Right ventricle myocardium inferior (tissue), 1 donor: Measurements from ENCODE around the gene EIF4E1B. TPM values are rescaled to one million over a fixed set of nuclear protein-coding genes. Genes with fewer than 3 reads are reported as not detected.
A peak's percentile ranks its signal among the peaks of the same experiment; 100 is the strongest.

Experiments used
- ATAC-seq: fragments of 200-7000 bp; cut with Tn5 transposase; one replicate; pipeline ENCODE4 v1.9.1; 2020; ENCODE audit warnings: mild to moderate bottlenecking, moderate library complexity
- DNase-seq: peaks from one replicate; pipeline ENCODE4 v3.0.0; 2021; ENCODE audit errors: missing footprints
- intact Hi-C: fragments of 100-400 bp; cut with DNase I; formaldehyde crosslinking; loops from one replicate; pipeline ENCODE4 v1.11.0; 2022
- total RNA-seq: library from RNA; stranded (reverse); fragmentation: NEBNext Ultra II Directional; extraction: Animal tissue kit (Norgen Biotek cat#: 25700); gene quantifications from one replicate; pipeline ENCODE4 v1.2.1, GENCODE V29; 2021
- donor health status: DM: no; HTN: yes; CAD: no; lungs with severe emphysema.

EIF4E1B gene
- total RNA-seq, 1 donor from 2014 or later, result not detected

DNA sequence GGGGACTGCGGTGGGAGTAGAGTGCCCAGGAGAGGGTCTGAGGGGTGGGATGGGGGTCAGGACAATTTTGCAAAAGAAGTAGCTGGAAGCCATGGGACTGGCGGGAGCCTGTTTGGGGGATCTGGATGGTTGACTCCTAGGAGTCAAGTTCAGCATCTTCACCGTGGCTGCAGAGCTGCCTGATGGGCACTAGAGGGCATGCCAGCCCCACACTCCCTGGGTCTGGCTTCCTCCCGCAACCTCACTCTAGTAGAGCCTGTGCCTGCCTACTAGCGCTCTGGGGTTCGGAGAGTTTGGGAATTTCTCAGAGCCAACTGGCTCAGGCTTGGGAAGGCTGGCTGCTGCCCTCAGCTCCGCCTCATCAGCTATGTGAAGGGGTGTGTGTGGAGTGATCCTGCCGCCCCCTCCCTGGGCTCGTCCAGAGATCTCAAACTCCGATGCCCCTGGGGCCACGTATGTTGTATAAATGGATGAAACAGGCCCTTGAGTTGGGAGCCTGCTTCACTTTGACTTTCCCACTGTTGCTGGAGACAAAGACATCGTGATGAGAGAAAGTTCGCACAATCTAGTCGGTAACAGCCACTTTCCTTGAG lies 27.6 kb downstream of the EIF4E1B start:
- DNase-seq (no peak), ATAC-seq (peak; percentile 83)
- intact Hi-C loops, result loop anchor here (2.0 to 5.0 kb wide), 2 partner anchors 159 to 455 kb away; no protein-coding TSS in a partner anchor

- intact Hi-C loops, result loop anchor here (2.0 to 5.0 kb wide), 2 partner anchors 158 to 454 kb away; no protein-coding TSS in a partner anchor
- no peak for ATAC-seq
- no peak for DNase-seq
Observed at GRCh38 chr5:176658817-176659511, 28.5 kb downstream of the EIF4E1B start.

GRCh38 chr5:176659512-176659839 lies 29.0 kb downstream of the EIF4E1B start:
- no peak for ATAC-seq
- intact Hi-C loops, result loop anchor here (2.0 to 5.0 kb wide), 2 partner anchors 158 to 453 kb away; no protein-coding TSS in a partner anchor
- no peak for DNase-seq

DNA sequence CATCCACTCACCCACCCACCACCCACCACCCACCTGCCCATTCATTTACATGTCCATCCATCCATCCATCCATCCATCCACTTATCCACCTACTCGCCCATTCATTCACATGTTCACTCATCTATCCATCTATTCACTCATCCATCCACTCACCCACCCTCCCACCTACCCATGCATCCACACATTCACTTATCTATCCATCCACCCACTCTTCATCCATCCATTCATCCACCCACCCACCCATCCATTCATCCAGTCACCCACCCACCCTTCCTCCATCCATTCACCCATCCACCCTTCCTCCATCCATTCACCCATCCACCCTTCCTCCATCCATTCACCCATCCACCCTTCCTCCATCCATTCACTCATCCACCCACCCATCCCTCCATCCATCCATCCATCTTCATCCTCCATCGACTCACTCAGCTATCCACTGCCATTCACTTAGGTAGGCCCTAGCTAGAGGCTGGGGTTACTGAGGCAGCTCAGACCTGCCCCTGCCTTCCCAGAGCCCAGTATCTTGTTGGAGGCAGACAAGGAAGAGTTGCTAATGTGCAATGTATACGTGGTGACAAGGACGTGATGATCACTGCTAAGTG lies 29.5 kb downstream of the EIF4E1B start:
- DNase-seq, result no peak
- intact Hi-C loops, result loop anchor here (2.0 to 5.0 kb wide), 3 partner anchors 157 to 453 kb away; no protein-coding TSS in a partner anchor
- no peak for ATAC-seq

- no peak for ATAC-seq
Observed at GRCh38 chr5:176660530-176660859, 30.0 kb downstream of the EIF4E1B start.

GRCh38 chr5:176660860-176661641 lies 30.6 kb downstream of the EIF4E1B start:
- intact Hi-C loops, result loop anchor here (2.0 kb wide), 1 partner anchor 298 kb away; no protein-coding TSS in a partner anchor
- DNase-seq (peak; percentile 86), ATAC-seq (peak; percentile 78)

More at GRCh38 chr5:176660530-176660859, 30.0 kb downstream of the EIF4E1B start:
- intact Hi-C loops, result loop anchor here (2.0 kb wide), 1 partner anchor 298 kb away; no protein-coding TSS in a partner anchor
- DNase-seq, result no peak

- intact Hi-C loops, result loop anchor here (2.0 kb wide), 1 partner anchor 297 kb away; no protein-coding TSS in a partner anchor
- no peak for ATAC-seq
Observed at GRCh38 chr5:176661676-176662075, 31.2 kb downstream of the EIF4E1B start.

GRCh38 chr5:176662371-176663333 lies 32.2 kb downstream of the EIF4E1B start:
- intact Hi-C loops, result no loop called here
- DNase-seq, result no peak
- ATAC-seq, result no peak

More at GRCh38 chr5:176661676-176662075, 31.2 kb downstream of the EIF4E1B start:
- DNase-seq, result no peak

GRCh38 chr5:176663566-176663965 lies 33.1 kb downstream of the EIF4E1B start:
- ATAC-seq (no peak), DNase-seq (no peak)
- intact Hi-C loops, result no loop called here

GRCh38 chr5:176664479-176664878 lies 34.0 kb downstream of the EIF4E1B start:
- intact Hi-C loops, result no loop called here
- no peak for DNase-seq
- no peak for ATAC-seq

DNA sequence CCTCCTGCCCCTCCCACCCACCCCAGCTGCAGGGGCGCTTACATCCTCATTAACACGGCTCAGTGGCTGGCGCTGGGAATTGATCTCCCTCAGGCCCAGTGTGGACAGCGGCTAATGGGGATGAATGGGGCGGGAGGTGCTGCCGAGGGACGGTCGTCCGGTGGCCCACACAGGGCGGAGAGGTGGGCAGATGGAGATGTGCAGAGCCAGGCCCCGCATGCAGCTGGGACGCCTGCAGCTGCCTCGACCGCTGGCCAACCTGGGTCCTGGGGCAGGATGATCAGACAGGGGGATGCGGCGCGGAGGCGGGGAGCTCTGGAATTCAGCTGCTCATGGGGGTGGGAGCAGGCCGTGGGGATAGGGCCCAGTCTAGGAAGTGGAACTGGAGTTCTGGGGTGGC lies 34.4 kb downstream of the EIF4E1B start:
- intact Hi-C loops, result no loop called here
- no peak for ATAC-seq
- no peak for DNase-seq

DNA sequence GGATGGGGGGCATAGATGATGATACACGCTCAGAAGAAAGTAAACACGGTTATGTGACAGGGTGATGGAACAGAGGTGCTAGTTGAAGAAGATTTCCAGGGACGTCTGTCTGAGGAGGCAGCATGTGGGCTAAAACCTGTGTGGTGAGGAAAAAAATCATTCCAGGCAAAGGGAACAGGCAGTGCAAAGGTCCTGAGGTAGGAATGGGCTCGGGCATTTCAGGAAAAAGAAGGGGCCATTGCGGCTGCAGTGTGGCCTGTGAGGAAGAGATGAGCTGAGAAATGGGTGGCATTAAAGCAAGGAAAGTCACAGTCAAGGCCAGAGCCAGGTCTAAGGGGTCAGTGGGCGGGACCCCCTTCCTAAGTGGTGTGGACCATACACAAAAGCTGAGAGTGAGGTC lies 35.0 kb downstream of the EIF4E1B start:
- ATAC-seq, result no peak
- intact Hi-C loops, result no loop called here
- DNase-seq, result no peak

GRCh38 chr5:176667637-176668036 lies 37.2 kb downstream of the EIF4E1B start:
- DNase-seq (no peak), ATAC-seq (no peak)
- intact Hi-C loops, result no loop called here

GRCh38 chr5:176670449-176670848 lies 40.0 kb downstream of the EIF4E1B start:
- ATAC-seq (no peak), DNase-seq (no peak)
- intact Hi-C loops, result no loop called here

DNA sequence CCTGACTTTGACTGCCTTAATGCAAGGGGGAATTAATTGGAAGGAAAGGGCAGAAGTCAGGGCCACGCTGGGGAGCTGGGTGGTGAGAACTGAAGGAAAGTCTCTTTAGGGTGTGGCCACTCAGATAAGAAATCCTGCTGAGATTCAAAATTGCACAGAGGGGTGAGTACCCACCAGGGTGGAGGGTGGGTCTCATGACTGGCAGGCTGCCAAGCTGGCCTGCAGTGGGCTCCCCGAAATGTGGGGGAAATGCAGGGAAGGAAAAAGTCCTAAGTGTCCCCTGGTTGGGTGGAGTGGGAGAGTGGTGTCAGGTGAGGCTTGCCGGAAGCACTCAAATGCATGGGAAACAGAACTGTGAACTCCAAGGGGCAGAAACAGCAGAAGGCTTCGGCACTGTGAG lies 40.9 kb downstream of the EIF4E1B start:
- intact Hi-C loops, result no loop called here
- ATAC-seq, result no peak
- DNase-seq, result no peak

GRCh38 chr5:176671890-176672747 lies 41.6 kb downstream of the EIF4E1B start:
- no peak for ATAC-seq
- intact Hi-C loops, result no loop called here
- DNase-seq, result no peak
